HG02938 (cell line): ENCODE data around the gene C16orf92.
"Not testable (repeated sequence)": the region's sequence is repeated elsewhere in the genome, so short reads cannot be mapped to it uniquely, and the experiment has no call there.

Experiments used
- ATAC-seq: cut with Tn5 transposase; IDR thresholded peaks from one replicate; pipeline ENCODE4 v1.9.1; 2021; ENCODE audit warnings: mild to moderate bottlenecking, moderate library complexity; ENCODE audit not compliant: unreplicated experiment

C16orf92 gene

GRCh38 chr16:30003670-30004423 is 19.2 kb upstream of the C16orf92 start:
- ATAC-seq = no peak

GRCh38 chr16:30004424-30004776 is 18.6 kb upstream of the C16orf92 start:
- no peak for ATAC-seq

- ATAC-seq = no peak
Measured at GRCh38 chr16:30004811-30005242, 18.2 kb upstream of the C16orf92 start.

- ATAC-seq = no peak
Measured at GRCh38 chr16:30005341-30006094, 17.5 kb upstream of the C16orf92 start.

GRCh38 chr16:30006095-30006473 is 16.9 kb upstream of the C16orf92 start:
- no peak for ATAC-seq

GRCh38 chr16:30006659-30007377 is 16.2 kb upstream of the C16orf92 start:
- no peak for ATAC-seq

GRCh38 chr16:30007378-30007895 is 15.6 kb upstream of the C16orf92 start:
- no peak for ATAC-seq

GRCh38 chr16:30009085-30009862 is 13.7 kb upstream of the C16orf92 start:
- ATAC-seq = no peak

GRCh38 chr16:30009990-30010843 is 12.8 kb upstream of the C16orf92 start:
- ATAC-seq = no peak

GRCh38 chr16:30010844-30011713 is 11.9 kb upstream of the C16orf92 start, which contains the start of gene DOC2A:
Gene DOC2A (minus strand): TSS chr16:30011027. CDS start chr16:30010222, 805 bp downstream.
- no peak for ATAC-seq

- ATAC-seq = no peak
Measured at GRCh38 chr16:30011714-30012504, 11.1 kb upstream of the C16orf92 start.

GRCh38 chr16:30012598-30012997 is 10.4 kb upstream of the C16orf92 start:
- ATAC-seq = not testable (repeated sequence)

GRCh38 chr16:30015450-30015849 is 7.5 kb upstream of the C16orf92 start:
- ATAC-seq = not testable (repeated sequence)

GRCh38 chr16:30016555-30017276 is 6.3 kb upstream of the C16orf92 start:
- ATAC-seq = no peak

GRCh38 chr16:30017277-30017656 is 5.7 kb upstream of the C16orf92 start:
- no peak for ATAC-seq

GRCh38 chr16:30017937-30018336 is 5.1 kb upstream of the C16orf92 start:
- ATAC-seq = not testable (repeated sequence)

GRCh38 chr16:30018731-30019158 is 4.3 kb upstream of the C16orf92 start:
- ATAC-seq = no peak
